ENCODE results near the gene DYNLL1. TPM values are rescaled to one million over a fixed set of nuclear protein-coding genes. Genes with fewer than 3 reads are reported as not detected.

DYNLL1 gene
- total RNA-seq, 1 donor from 2014 or later, result 355 TPM

DNA sequence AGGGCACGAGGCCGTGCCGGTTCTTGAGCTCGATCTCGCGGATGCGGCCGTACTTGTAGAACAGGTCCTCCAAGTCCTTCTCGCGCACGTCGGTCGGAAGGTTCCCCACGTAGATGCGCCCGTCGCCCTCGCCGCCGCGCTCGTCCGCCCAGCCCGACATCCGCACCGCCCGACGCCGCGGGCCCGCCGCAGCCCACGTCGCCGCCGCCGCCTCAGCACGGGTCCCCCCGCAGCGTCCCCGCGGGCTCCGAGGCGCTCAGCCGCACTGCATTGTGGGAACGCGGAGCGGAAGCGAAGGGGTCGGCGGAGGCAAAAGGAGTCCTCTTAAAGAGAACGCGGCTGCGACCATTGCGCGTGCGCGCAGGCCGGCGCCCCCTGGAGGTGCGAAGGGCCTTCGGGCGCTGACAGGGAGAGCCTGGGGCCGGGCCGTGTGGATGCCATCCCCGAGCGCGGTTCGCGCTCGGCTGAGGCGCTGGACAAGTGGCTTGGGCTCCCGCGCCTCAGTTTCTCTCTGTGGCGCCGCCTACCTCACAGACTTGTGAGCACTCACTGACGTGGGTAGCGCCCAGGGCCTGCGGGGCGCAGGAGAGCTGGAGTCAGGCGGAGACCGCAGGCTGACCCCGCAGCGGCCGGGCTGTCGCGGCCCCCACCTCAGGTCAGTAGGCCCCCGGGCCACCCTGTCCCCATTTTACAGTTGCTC, 26.3 kb upstream of the DYNLL1 start, which contains the start of gene SRSF9:
SRSF9 (minus strand) TSS at position 299 of the 700 bp plus-strand sequence; CDS start at position 160, 139 bp downstream.
- Histone ChIP-seq H3K36me3 (peaks cover under 1% of the 10 kb centered on the region), H3K79me2 (ENCODE audit: low read depth) (peaks cover 69% of the 10 kb centered on the region), H3K4me3 (peak within 1 kb of the TSS; percentile 98), H3F3A (ENCODE audit: low read depth) (peaks cover 25% of the 10 kb centered on the region), H2AFZ (replicated peaks) (peak within 1 kb of the TSS; percentile 88), H3K4me1 (peaks cover 4% of the 10 kb centered on the region), H3K27ac (peak within 1 kb of the TSS; percentile 32), H4K20me1 (ENCODE audit: low read depth) (peaks cover 44% of the 10 kb centered on the region), H3K27me3 (no peaks in the 10 kb centered on the region), H3K9me3 (ENCODE audit: low read depth) (no peaks in the 10 kb centered on the region), H3K4me2 (peak within 1 kb of the TSS; percentile 89), H3K9ac (peak within 1 kb of the TSS; percentile 83)
- Mint-ChIP-seq H3K36me3 (peaks cover 14% of the 10 kb centered on the region), H3K9me3 (no peaks in the 10 kb centered on the region), H3K4me3 (peak within 1 kb of the TSS; percentile 91), H3K27ac (peak within 1 kb of the TSS; percentile 74), H3K4me1 (peaks cover 46% of the 10 kb centered on the region), H3K27me3 (ENCODE audit: insufficient read depth, low read depth) (peaks cover 3% of the 10 kb centered on the region)
- DNase-seq (ENCODE audit: low spot score), result peak; percentile 99
- TF ChIP-seq EZH2phosphoT487 (IDR thresholded peaks at IDR 0.05), result no peak
- TF ChIP-seq EZH2 (IDR thresholded peaks at IDR 0.05), result no peak
- TF ChIP-seq CTCF (IDR thresholded peaks at IDR 0.05), result peak; percentile 86

GRCh38 chr12:120470150-120470784, 25.6 kb upstream of the DYNLL1 start:
- Histone ChIP-seq H3K27ac (no peak overlapping the region), H3K79me2 (ENCODE audit: low read depth) (peaks cover 63% of the 10 kb centered on the region), H3F3A (ENCODE audit: low read depth) (peaks cover 20% of the 10 kb centered on the region), H3K9ac (peak overlapping the region; percentile 24), H3K4me1 (peaks cover 4% of the 10 kb centered on the region), H3K36me3 (no peaks in the 10 kb centered on the region), H2AFZ (replicated peaks) (peak overlapping the region; percentile 88), H3K27me3 (no peaks in the 10 kb centered on the region), H3K4me3 (peak overlapping the region; percentile 98), H4K20me1 (ENCODE audit: low read depth) (peaks cover 38% of the 10 kb centered on the region), H3K9me3 (ENCODE audit: low read depth) (no peaks in the 10 kb centered on the region), H3K4me2 (peak overlapping the region; percentile 89)
- peak; percentile 59 for DNase-seq (ENCODE audit: low spot score)
- Mint-ChIP-seq H3K4me3 (peak overlapping the region; percentile 91), H3K36me3 (peaks cover 11% of the 10 kb centered on the region), H3K9me3 (no peaks in the 10 kb centered on the region), H3K4me1 (peaks cover 49% of the 10 kb centered on the region), H3K27ac (peak overlapping the region; percentile 68), H3K27me3 (ENCODE audit: insufficient read depth, low read depth) (peaks cover 3% of the 10 kb centered on the region)
- no peak for TF ChIP-seq EZH2phosphoT487 (IDR thresholded peaks at IDR 0.05)
- TF ChIP-seq CTCF (IDR thresholded peaks at IDR 0.05), result no peak
- no peak for TF ChIP-seq EZH2 (IDR thresholded peaks at IDR 0.05)

DNA sequence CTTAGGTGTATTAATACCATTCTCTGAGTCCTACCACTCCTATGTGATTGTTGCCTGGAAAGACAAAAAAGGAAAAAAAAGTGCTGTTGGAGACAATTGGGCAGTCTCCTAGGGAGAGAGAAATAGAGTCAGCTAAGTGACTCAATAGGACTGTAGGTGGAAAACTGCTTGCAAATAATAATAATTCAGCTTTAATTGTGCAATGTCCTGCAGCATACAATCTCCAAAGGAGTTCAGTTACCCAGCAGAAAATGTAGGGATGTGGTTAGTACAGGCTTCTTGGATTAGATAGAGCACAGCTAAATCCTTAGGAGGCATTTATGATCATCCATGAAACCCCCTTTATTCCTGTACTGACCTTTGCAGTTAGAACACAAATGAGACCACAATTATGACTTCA, 23.4 kb upstream of the DYNLL1 start:
- no peak overlapping the region for H3K27ac Mint-ChIP-seq
- peaks cover 4% of the 10 kb centered on the region for H3K4me1 ChIP-seq
- no peak overlapping the region for H2AFZ ChIP-seq (replicated peaks)
- no peak for TF ChIP-seq EZH2phosphoT487 (IDR thresholded peaks at IDR 0.05)
- TF ChIP-seq EZH2 (IDR thresholded peaks at IDR 0.05), result no peak
- TF ChIP-seq CTCF (IDR thresholded peaks at IDR 0.05), result no peak
- no peaks in the 10 kb centered on the region for H3K9me3 Mint-ChIP-seq
- peaks cover 3% of the 10 kb centered on the region for H3K36me3 Mint-ChIP-seq
- H3F3A ChIP-seq (ENCODE audit: low read depth), result peaks cover 17% of the 10 kb centered on the region
- peaks cover 3% of the 10 kb centered on the region for H3K27me3 Mint-ChIP-seq (ENCODE audit: insufficient read depth, low read depth)
- no peak overlapping the region for H3K9ac ChIP-seq
- no peak for DNase-seq (ENCODE audit: low spot score)
- no peak overlapping the region for H3K4me2 ChIP-seq
- H3K79me2 ChIP-seq (ENCODE audit: low read depth), result peaks cover 40% of the 10 kb centered on the region
- H3K27me3 ChIP-seq, result no peaks in the 10 kb centered on the region
- no peaks in the 10 kb centered on the region for H3K36me3 ChIP-seq
- H3K4me3 Mint-ChIP-seq, result no peak overlapping the region
- peaks cover 40% of the 10 kb centered on the region for H3K4me1 Mint-ChIP-seq
- no peak overlapping the region for H3K27ac ChIP-seq
- no peaks in the 10 kb centered on the region for H3K9me3 ChIP-seq (ENCODE audit: low read depth)
- peaks cover 15% of the 10 kb centered on the region for H4K20me1 ChIP-seq (ENCODE audit: low read depth)
- no peak overlapping the region for H3K4me3 ChIP-seq

Data from neural progenitor cell (in vitro differentiated cells).